HUES64 (cell line): ENCODE results near the gene CRACR2B.

ENCODE experiments used
- H3K27ac ChIP-seq: 2 replicates; pipeline ENCODE4 v1.7.0; 2013; ENCODE audit warnings: low read depth, low read length, inconsistent platforms
- H3K27me3 ChIP-seq: 2 replicates; pipeline ENCODE4 v1.6.1; 2013; ENCODE audit warnings: mild to moderate bottlenecking, low read length; ENCODE audit not compliant: insufficient read depth
- H3K36me3 ChIP-seq: 2 replicates; pipeline ENCODE4 v1.6.1; 2013; ENCODE audit warnings: mild to moderate bottlenecking, low read length; ENCODE audit not compliant: insufficient read depth
- H3K4me1 ChIP-seq: 2 replicates; pipeline ENCODE4 v1.6.1; 2013; ENCODE audit warnings: mild to moderate bottlenecking, low read length, moderate library complexity; ENCODE audit not compliant: insufficient read depth
- H3K4me3 ChIP-seq: 2 replicates; pipeline ENCODE4 v1.5.1; 2013; ENCODE audit warnings: mild to moderate bottlenecking, low read length, moderate library complexity
- H3K9ac ChIP-seq: 2 replicates; pipeline ENCODE4 v1.6.1; 2013; ENCODE audit warnings: mild to moderate bottlenecking, low read depth, low read length
- H3K9me3 ChIP-seq: 2 replicates; pipeline ENCODE4 v1.6.1; 2013; ENCODE audit warnings: low read depth, low read length; ENCODE audit not compliant: insufficient read depth
- WGBS: fragments of 150-250, 120-280 bp; methylation state at CpG from one replicate; pipeline ENCODE4 v1.1.7; 2013; ENCODE audit warnings: missing lambda C conversion rate; 5-methylcytosine and 5-hydroxymethylcytosine counted together

The CRACR2B gene

GRCh38 chr11:875769-876301, 48.1 kb downstream of the CRACR2B start:
- no peak overlapping the region for H3K4me3 ChIP-seq
- H3K36me3 ChIP-seq, result peaks cover 38% of the 10 kb centered on the region
- WGBS, result 94% methylated on average over 21 of the region's 21 CpGs
- H3K9me3 ChIP-seq, result no peaks in the 10 kb centered on the region
- H3K27me3 ChIP-seq, result no peaks in the 10 kb centered on the region
- no peak overlapping the region for H3K9ac ChIP-seq
- no peak overlapping the region for H3K27ac ChIP-seq
- H3K4me1 ChIP-seq, result no peaks in the 10 kb centered on the region

- H3K9ac ChIP-seq, result no peak overlapping the region
- H3K4me1 ChIP-seq, result no peaks in the 10 kb centered on the region
- H3K27ac ChIP-seq, result no peak overlapping the region
- H3K9me3 ChIP-seq, result no peaks in the 10 kb centered on the region
- no peak overlapping the region for H3K4me3 ChIP-seq
- 95% methylated on average over 12 of the region's 12 CpGs for WGBS
- peaks cover 40% of the 10 kb centered on the region for H3K36me3 ChIP-seq
- no peaks in the 10 kb centered on the region for H3K27me3 ChIP-seq
Measured at GRCh38 chr11:876545-876944, 48.8 kb downstream of the CRACR2B start.

- Histone ChIP-seq H3K9me3 (no peaks in the 10 kb centered on the region), H3K9ac (no peak overlapping the region), H3K27me3 (no peaks in the 10 kb centered on the region), H3K36me3 (peaks cover 45% of the 10 kb centered on the region), H3K27ac (no peak overlapping the region), H3K4me1 (no peaks in the 10 kb centered on the region), H3K4me3 (no peak overlapping the region)
- WGBS, result 87% methylated on average over 11 of the region's 11 CpGs
Measured at GRCh38 chr11:877565-877964, 49.8 kb downstream of the CRACR2B start.

DNA sequence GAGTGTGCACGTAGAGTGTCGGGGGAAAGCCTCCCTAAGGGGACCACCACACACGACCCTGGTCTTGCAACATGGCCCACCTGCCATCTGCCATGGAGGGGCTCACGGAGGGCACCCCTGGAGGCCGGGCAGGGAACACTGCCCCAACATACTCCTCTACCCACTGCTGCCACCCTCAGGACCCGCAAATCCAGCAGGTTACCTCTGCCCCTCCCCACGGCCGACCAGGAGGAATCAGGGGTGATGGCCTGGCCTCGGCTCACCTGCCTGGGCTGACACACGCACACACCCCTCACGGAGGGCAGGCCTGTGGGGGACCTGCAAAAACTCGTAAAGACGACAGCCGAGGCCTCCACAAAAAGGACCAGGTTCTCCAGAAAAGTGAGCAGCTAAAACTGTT, 52.7 kb downstream of the CRACR2B start:
- no peak overlapping the region for H3K4me3 ChIP-seq
- no peaks in the 10 kb centered on the region for H3K4me1 ChIP-seq
- H3K27ac ChIP-seq, result no peak overlapping the region
- no peaks in the 10 kb centered on the region for H3K27me3 ChIP-seq
- H3K9me3 ChIP-seq, result no peaks in the 10 kb centered on the region
- H3K9ac ChIP-seq, result no peak overlapping the region
- WGBS, result 95% methylated on average over 14 of the region's 14 CpGs
- peaks cover 51% of the 10 kb centered on the region for H3K36me3 ChIP-seq
